ENCODE data around the gene MRPL51.

MRPL51 gene

DNA sequence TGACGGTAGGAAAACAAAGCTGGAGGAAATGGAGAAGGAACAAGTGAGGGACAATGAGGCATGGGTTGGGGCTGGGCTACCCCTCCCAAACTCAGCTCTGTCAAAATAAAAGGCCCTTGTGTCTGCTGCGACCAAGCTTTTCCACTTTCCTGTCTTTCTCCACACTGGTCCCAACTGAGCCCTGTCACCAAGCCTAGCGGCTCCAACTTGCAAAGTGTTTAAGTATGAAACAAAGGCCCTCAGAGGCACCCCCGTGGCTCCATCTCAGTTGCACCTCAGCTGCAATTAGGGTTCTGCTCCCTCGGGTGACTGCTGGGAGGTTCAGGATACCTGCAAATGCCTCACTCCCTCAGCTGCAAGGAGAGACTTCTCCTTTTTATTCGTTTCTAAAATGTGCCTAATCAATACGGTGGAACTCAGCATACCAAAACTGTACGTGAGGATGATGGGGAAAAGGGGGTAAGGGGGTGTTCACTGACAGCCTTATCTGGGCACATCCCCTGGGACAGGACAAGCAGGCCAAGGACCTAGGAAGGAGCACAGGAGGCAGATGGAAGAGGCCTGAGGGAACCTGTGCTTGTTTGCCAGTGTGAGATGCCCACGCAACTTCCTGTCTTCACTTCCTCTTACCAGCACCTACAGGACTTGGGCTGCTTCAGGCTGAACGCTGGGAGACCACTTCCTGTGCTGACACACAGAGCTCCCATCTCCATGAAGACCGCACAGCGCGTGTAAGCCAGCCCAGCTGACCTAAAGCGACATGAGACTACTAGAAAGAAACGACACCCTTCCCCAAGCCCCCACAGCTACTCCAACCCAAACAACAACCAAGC, 31.4 kb downstream of the MRPL51 start:
- peak; percentile 16 for DNase-seq (ENCODE audit: low read depth)

DNA sequence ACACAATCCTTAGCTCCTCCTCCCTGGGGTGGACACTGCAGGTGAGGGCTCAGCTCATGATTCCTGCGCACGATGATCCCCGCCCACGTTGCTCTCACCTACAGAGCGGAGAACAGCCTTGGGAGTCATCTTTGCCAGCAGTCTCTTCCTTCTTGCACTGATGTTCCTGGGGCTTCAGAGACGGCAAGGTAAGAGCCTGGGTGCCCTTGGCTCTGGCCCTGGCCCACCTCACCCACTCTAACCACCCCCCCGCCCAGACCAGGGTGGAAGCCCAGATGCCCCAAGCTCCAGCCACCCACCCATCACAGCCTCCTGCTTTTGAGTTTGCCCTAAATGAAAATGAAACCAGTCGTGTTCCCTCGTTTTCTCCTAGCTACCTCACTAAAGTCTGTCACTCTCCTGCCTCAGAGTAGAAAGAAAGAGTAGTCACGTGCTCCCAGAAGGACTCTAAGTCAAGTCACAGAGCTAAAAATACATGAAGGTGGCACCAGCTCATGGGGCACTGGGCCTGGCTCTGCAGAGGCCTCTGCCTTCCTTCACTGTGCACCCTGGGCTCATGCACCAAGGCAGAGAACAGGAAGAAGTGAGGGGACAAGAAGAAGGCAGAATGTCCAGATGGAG, 32.2 kb downstream of the MRPL51 start:
- no peak for DNase-seq (ENCODE audit: low read depth)

GRCh38 chr12:6459004-6459337, 34.1 kb downstream of the MRPL51 start:
- DNase-seq (ENCODE audit: low read depth): no peak

- no peak for DNase-seq (ENCODE audit: low read depth)
Measured at GRCh38 chr12:6458281-6459003, 34.6 kb downstream of the MRPL51 start.

DNA sequence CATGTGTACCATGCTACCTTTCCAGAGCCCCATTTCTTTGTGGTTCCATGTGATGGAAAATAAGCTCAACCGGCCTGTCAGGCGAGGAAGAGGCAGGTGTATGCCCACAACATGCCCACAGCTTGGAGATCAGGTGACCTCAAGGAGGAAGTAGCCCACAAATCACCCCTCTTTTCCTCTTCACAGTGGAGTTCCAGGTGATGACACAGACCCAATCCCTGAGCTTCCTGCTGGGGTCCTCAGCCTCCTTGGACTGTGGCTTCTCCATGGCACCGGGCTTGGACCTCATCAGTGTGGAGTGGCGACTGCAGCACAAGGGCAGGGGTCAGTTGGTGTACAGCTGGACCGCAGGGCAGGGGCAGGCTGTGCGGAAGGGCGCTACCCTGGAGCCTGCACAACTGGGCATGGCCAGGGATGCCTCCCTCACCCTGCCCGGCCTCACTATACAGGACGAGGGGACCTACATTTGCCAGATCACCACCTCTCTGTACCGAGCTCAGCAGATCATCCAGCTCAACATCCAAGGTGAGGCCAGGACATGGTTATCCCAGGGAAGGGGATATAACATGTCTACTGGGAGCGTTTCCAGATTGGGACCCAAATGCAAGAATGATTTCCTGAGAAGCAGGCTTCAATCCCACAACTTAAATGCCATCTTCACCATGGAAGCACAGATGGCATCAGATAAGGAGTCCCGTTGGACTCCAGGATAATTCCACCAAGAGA, 35.7 kb downstream of the MRPL51 start:
- DNase-seq (ENCODE audit: low read depth): no peak

GRCh38 chr12:6452944-6453630, 40.0 kb downstream of the MRPL51 start:
- DNase-seq (ENCODE audit: low read depth): no peak

- peak; percentile 43 for DNase-seq (ENCODE audit: low read depth)
Measured at GRCh38 chr12:6452245-6452943, 40.7 kb downstream of the MRPL51 start.

DNA sequence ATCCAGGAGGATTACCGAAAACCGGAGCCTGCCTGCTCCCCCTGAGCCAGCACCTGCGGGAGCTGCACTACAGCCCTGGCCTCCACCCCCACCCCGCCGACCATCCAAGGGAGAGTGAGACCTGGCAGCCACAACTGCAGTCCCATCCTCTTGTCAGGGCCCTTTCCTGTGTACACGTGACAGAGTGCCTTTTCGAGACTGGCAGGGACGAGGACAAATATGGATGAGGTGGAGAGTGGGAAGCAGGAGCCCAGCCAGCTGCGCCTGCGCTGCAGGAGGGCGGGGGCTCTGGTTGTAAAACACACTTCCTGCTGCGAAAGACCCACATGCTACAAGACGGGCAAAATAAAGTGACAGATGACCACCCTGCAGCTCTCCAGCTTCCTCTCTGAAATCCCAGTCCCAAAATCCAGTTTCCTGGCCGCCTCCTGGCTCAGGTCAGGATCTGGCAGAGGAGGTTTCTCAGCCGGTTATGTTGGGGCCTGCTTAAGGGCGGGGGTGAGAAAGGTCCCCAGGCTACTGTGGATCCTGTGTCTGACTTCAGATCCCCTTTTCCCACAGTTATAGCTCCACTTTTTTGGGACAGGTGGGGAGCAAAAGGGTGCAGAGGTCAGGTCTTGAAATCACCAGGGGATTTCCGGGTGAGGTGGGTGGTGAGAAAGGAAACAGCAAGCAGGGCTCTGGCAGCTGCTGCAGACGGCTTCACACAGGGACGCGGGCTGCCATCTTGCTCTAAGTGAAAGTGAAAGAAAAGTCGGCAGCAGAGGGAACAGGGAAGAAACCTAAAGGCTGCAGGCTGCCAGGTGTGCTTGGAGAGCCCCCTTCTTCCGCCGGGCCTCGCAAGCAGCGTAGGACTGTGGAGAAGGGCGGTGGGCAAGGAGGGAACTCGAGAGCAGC, 41.5 kb downstream of the MRPL51 start, which contains the start of gene TAPBPL:
TAPBPL (plus strand) TSS at position 695 of the 897 bp plus-strand sequence. CDS start 207 bp downstream, outside the sequence.
- DNase-seq (ENCODE audit: low read depth): peak; percentile 93

GRCh38 chr12:6450869-6451347, 42.2 kb downstream of the MRPL51 start:
- DNase-seq (ENCODE audit: low read depth): no peak

DNA sequence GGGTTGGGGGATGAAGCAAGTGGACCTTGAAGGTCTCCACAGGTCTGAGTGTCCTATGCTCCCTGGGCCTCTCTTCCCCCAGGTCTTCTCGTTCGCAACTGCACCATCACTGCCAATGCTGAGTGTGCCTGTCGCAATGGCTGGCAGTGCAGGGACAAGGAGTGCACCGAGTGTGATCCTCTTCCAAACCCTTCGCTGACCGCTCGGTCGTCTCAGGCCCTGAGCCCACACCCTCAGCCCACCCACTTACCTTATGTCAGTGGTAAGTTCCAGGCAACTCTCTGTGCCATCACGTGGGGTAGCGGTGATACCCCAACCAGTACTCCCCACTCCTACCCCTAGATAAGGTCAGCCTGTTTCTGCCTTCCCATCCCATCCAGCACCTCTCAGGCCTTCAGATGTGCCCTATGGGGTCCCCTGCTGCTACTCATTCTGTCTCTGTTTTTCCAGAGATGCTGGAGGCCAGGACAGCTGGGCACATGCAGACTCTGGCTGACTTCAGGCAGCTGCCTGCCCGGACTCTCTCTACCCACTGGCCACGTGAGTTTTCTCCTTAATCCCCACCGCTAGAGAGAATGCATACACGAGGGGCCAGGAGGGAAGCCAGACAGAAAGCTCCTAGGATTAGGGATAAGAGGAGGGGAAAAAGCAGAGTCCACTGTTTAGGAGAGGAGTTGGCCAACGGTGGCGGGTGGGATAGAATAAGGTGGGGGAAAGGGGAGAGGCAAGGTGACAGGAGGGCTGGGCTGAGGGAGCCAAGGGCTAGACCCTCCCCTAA, 42.8 kb downstream of the MRPL51 start:
- DNase-seq (ENCODE audit: low read depth): no peak

DNA sequence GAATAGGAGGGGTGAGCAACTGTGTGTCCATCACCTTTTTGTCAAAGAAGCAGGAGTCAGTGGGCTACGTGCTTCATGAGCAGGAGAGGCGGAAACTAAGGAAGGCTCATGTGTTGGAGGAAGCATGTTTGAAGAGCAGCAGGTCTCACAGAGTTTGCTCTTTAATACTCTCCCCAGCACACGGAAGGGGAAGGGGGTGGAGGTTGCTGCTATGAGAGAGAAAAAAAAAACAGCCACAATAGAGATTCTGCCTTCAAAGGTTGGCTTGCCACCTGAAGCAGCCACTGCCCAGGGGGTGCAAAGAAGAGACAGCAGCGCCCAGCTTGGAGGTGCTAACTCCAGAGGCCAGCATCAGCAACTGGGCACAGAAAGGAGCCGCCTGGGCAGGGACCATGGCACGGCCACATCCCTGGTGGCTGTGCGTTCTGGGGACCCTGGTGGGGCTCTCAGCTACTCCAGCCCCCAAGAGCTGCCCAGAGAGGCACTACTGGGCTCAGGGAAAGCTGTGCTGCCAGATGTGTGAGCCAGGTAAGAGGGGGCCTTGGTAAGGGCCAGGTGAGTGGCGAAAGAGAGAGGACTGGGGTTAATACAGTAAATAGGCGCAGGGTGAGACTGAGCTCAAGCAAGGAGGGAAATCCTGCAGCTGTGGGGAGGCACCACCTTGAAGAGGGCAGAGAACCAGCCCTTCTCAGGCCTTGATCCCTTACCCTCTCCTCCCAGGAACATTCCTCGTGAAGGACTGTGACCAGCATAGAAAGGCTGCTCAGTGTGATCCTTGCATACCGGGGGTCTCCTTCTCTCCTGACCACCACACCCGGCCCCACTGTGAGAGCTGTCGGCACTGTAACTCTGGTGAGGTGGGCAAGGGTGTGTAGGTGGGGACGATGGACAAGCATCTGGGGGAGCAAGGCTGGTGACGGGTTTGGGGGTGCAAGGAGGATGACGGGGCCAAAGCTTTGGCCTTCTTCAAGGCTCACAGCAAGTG, 48.1 kb downstream of the MRPL51 start, which contains the start of gene CD27:
CD27 (plus strand) TSS at position 252 of the 985 bp plus-strand sequence; CDS start at position 393, 141 bp downstream.
- DNase-seq (ENCODE audit: low read depth): no peak

GRCh38 chr12:6444031-6444430, 49.0 kb downstream of the MRPL51 start:
- no peak for DNase-seq (ENCODE audit: low read depth)

DNA sequence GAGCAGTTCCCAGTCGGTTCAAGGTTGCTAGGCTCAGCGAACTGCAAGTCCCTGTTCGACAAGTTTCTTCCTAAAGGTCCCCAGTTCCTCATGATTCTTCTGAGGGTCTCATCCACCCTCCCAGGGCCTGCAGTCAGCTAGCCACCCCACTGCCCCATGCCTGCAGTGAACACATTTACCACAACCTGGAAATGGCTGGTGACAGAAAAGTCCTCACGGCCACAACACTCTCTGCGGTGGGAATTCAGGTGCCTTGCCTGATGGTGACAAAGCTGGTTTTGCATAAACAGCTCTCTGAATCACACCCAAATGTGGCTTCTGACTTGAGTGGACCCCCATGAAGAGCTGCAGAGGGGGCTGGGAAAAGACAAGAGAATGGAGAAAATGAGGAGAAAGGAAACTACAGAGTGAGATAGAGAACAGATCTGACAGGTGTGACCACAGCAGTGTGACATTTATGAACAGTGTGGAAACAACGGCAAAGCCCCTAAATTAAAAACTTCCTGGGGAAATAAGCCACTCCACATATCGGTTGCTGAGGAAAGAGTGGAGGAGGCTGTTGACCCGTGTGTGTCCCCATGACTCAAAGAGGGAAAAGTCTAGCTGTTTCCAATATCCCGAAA, 49.6 kb downstream of the MRPL51 start:
- DNase-seq (ENCODE audit: low read depth): no peak

- no peak for DNase-seq (ENCODE audit: low read depth)
Measured at GRCh38 chr12:6442836-6443235, 50.2 kb downstream of the MRPL51 start.
